ENCODE results near the gene ZNF581. TPM values are rescaled to one million over a fixed set of nuclear protein-coding genes. Genes with fewer than 3 reads are reported as not detected.

Gene ZNF581
- total RNA-seq, 1 donor from 2014 or later: 22.2 TPM

DNA sequence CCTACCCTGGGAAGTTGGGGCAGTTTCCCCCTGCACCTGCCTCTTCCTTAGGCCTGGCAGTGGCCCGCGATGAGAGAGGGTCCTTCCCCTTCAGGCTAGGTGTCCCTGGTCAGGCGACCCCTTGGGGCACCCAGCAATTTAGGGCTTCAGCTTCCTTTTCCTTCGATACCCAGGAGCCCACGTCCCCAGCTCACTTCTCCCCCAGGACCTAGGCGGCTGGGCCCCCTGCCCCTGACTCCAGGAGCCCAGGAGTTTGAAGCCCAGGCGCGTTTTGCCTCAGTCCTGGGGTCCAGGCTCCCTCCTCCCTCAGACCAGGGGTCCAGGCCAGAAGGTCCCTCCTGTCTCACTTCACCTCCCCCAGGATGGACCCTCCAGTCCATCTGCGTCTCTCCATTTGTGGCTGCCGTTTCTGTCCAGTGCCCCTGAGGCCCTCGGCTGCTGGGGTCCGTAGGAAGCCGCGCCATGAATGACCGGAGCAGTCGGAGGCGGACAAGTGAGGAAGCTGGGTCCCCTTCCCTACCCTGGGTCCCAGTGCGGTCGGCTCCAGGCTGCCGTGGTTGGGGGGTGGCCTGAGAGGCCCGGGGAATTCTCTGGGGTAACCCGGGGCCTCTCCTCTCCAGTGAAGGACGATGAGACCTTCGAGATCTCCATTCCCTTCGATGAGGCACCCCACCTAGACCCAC is 5.3 kb downstream of the ZNF581 start:
- no peak for DNase-seq (ENCODE audit: low spot score)

GRCh38 chr19:55649268-55650125 is 6.0 kb downstream of the ZNF581 start:
- DNase-seq (ENCODE audit: low spot score): no peak

DNA sequence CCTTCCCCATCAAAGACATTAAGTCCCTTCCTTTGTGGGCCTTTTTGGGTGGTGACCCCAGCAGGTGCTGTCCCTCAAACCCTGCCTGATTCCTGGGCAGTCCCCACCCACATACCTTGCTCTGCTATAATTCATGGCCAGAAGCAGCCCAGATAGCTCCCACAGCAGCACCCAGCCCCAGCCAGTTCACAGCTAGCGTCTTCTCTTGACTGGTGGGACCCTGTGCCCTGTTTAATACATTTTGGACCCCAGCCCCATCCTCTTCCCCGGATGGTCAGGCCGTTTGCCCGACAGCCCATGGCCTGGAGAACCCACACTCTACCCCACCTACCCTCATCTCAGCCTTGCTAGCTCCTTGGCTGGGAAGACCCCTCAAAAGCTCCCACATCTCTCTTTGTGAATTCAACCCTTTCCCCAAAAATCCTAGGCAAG is 6.7 kb downstream of the ZNF581 start:
- DNase-seq (ENCODE audit: low spot score): no peak

- DNase-seq (ENCODE audit: low spot score): no peak
Measured at GRCh38 chr19:55650602-55651230, 7.3 kb downstream of the ZNF581 start.

DNA sequence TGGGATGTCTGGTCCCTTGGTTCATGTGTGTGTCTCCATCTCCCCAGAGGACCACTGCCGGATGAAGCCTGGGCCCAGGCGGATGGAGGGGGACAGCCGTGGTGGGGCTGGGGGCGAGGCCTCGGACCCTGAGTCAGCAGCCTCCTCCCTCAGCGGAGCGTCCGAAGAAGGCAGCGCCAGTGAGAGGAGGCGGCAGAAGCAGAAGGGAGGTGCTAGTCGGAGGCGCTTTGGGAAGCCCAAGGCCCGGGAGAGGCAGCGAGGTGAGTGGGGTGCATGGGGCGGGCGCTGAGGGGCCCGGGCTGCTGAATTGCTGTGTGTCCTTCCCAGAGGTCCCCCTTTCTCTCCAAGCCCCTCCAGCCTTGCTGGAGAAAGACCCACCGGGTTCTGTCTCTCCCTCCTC is 7.8 kb downstream of the ZNF581 start:
- no peak for DNase-seq (ENCODE audit: low spot score)

GRCh38 chr19:55652311-55653128 is 9.1 kb downstream of the ZNF581 start:
- no peak for DNase-seq (ENCODE audit: low spot score)

GRCh38 chr19:55653651-55654322 is 10.3 kb downstream of the ZNF581 start:
- peak; percentile 98 for DNase-seq (ENCODE audit: low spot score)

- peak; percentile 100 for DNase-seq (ENCODE audit: low spot score)
Measured at GRCh38 chr19:55654323-55654867, 10.9 kb downstream of the ZNF581 start.

DNA sequence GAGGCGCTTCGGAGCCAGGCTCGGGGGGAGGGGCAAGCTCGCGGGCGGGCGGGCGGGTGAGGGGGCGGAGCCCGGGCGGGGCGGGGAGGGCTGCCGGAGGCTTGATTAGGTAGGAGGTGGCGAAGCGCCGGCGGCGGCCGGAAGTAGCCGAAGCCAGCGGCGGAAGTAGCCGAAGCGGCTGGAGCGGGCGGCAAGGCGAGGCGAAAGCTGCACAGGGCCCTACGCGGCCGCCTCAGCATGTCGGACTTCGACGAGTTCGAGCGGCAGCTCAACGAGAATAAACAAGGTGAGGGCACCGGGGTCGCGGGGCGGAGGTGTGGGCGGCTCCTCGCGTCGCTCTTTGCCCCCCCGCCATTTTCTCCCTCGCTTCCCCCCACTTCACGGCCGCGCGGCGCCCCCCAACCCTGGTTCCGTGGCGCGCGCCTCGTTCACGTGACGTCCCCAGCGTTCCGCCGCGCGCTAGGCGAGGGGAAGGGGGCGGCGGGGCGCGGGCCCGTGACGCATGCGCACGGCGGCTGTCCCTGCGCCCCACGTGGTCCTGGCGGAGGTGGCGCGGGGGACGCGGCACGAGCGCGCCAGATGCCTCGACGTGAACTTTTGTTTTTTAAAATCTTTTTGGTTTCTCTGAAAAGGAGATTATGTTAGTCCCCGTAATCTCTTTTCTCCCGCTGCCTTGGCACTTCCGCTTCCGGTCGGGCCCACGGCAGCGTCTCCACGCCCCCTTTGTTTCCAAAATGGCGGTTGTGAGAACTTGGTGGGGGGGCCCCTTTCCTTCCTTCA is 11.6 kb downstream of the ZNF581 start, which contains the start of gene U2AF2:
U2AF2 (plus strand) TSS at position 168 of the 780 bp plus-strand sequence; CDS start at position 238, 70 bp downstream.
- peak; percentile 97 for DNase-seq (ENCODE audit: low spot score)

DNA sequence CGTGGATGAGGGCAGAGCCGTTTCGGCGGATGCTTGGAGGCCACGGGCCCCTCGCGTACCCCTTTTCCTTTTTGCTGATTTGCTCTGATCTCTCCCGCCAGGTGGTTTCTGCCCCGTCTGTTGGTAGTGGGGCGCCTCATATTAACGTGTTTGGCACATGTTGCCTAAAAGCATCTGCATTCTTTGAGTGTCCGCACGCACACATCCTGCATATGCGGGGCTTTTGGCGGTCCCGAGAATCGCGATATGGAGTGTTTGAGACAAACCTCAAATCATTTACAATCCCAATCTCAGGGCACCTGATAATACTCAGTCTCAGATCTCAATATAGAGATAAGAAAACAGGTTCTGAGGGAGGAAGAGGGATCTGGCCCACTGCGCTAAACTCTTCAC is 12.2 kb downstream of the ZNF581 start:
- DNase-seq (ENCODE audit: low spot score): no peak

GRCh38 chr19:55656552-55656951 is 13.1 kb downstream of the ZNF581 start:
- no peak for DNase-seq (ENCODE audit: low spot score)

DNA sequence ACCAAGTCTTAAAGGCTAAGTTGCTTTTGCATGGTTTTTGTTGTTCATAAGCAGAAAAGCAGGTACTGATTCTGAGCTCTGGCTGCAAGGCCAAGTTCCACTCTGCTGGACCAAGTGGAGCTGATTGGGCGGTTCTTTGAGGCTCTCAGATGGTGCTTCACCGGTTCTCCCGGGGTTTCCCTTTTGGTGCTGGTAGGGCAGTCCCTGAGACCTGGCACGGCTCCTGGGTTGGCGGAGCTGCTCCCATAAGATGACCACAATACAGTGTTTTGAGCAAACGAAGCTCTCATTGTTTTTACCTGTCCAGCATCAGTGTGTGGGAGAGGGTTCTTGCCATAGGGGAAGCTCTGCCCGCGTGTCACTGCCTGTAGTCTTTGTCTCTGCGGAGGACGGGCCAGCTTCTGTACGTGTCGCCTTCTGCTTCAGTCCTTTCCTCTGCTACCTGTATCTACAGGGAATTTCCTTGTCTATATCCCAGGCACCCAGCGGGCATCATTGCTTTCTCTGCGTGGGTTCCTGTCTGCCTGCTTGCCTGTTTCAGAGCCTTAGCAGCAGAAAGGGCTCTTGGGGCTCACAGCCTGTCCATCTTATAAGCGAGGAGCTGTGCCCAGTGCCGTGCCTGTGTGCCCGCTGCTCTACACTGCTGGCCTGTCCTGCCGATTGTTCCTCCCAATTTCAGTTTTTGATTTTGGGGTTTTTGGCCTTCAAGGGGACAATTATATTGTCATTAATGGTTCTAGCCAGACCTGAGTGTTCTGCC is 13.7 kb downstream of the ZNF581 start:
- DNase-seq (ENCODE audit: low spot score): no peak

DNA sequence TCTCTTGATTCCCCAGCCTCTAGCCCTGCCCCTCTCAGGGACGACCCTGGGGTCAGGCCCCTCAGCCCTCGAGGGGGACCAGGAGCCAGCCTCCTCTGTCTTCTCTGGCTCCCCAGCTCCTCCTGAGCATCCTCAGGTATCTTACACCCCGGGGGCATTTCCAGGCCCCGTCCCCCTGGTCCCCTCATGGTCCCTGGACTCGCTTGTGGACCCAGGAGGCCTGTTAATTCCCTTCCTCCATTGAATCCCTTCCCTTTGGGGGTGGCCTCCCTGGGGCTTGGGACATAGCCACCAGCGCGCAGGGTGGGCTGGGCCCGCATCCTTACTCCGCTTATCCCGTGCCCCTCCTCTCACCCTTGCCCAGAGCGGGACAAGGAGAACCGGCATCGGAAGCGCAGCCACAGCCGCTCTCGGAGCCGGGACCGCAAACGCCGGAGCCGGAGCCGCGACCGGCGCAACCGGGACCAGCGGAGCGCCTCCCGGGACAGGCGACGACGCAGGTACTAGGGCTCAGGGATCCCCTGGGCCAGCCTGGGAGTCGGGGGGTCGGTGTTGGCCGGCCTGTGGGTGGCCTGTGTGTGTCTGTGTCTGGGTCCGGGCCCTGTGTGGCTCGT is 15.5 kb downstream of the ZNF581 start:
- no peak for DNase-seq (ENCODE audit: low spot score)

DNA sequence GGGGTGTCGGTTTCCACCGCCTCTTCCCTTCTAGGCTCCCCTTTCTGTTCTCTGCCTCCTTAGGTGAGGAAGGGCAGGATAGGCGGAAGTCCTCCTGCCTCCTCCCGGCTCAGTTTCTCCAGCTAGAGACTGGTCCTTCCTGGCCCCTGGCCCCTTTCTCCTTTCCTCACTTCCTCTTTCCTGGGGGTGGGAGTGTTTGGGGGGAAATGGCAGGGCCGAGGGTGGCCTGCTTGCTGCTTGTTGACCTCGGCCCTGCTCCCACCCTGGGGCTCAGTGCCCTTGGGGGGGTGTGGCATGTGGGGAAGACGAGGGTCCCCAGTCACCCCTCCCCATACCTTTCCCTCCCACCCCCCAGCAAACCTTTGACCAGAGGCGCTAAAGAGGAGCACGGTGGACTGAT is 16.4 kb downstream of the ZNF581 start:
- no peak for DNase-seq (ENCODE audit: low spot score)

DNA sequence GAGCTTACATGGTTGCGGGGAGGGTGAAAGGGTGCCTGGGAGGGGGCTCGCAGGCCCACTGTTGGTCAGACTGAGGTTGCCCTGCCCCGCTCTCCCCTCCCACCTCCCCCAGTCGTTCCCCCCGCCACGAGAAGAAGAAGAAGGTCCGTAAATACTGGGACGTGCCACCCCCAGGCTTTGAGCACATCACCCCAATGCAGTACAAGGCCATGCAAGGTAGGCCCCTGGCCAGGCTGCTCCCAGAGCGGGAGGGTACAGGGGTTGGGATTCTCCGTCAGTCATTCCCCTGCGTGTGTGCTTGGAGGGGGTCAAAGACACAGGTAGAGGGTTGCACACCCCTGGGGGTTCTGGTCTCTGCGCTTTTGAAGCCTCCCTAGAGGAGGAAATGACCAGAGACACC is 17.0 kb downstream of the ZNF581 start:
- no peak for DNase-seq (ENCODE audit: low spot score)

DNA sequence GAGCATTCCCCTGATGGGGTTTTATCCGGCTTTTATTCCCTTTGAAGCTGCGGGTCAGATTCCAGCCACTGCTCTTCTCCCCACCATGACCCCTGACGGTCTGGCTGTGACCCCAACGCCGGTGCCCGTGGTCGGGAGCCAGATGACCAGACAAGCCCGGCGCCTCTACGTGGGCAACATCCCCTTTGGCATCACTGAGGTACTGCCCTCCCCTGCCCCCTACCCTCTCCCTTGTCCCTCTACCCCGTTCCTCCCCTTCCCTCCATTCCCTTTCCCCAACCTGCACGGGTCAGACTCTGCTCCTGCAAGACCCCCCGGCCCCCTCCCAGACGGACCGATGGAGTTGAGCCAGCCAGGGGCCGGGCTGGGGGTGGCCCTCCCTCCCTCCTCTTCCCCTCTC is 17.5 kb downstream of the ZNF581 start:
- DNase-seq (ENCODE audit: low spot score): no peak

GRCh38 chr19:55661826-55662225 is 18.4 kb downstream of the ZNF581 start:
- no peak for DNase-seq (ENCODE audit: low spot score)

DNA sequence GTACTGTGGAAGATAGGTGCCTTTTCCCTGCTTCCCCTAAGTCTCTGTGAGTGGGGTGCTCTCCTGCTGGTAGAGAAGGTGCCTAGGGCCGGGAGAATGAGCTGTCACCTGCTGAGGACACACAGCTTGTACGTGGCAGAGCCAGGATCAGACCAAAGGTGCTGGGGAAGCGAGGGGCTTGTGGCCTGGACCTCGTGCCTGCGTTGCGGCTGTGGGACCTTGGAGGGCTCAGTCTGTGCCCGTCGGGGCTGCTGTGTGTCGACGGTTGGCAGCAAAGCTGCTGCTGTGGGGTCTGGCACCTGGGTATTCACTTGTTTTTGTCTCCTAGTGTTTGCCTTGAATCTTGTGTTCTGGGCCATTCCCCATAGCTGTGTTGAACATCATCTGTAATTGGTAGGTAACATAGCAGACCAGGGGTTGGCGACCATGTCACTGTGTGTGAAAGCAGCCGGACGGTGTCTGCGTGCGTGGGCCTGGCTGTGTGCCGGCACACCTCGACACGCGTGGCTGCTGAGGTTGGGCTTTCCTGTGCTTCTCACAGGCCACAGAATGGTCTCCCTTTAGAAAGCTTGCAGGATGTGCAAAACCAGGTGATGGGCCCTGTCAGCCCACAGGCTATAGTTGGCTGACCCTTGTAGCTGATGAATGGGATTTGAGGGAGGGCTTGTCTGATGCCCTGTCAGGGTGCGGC is 20.5 kb downstream of the ZNF581 start:
- no peak for DNase-seq (ENCODE audit: low spot score)

All from mucosa of gallbladder (tissue), 1 donor.